GM12878 (cell line): Measurements from ENCODE around the gene ZNF25. TPM values are rescaled to one million over a fixed set of nuclear protein-coding genes. Genes with fewer than 3 reads are reported as not detected.

Experiments used
- ATAC-seq: fragments of 200-7000 bp; cut with Tn5 transposase; 3 replicates; pipeline ENCODE4 v1.9.1; 2020; ENCODE audit warnings: mild to moderate bottlenecking, moderate library complexity
- BruUV-seq: library from RNA; stranded (reverse); fragments of 400-500 nt; replicated peaks from 2 replicates; lab custom pipeline; 2021; lab: Mats Ljungman, UMichigan
- CTCF ChIA-PET: fragments of 300-600 bp; sonication (Branson Sonifier 250); formaldehyde crosslinking; extraction: SDS; loops from one replicate; lab custom pipeline; 2021; ENCODE audit warnings: inconsistent platforms; lab: Yijun Ruan, JAX
- POLR2A ChIA-PET: fragments of 350-600 bp; formaldehyde crosslinking; extraction: SDS; loops from one replicate; lab custom pipeline; 2021; ENCODE audit warnings: inconsistent platforms; lab: Charles Lee
- RAD21 ChIA-PET: fragments of 300-600 bp; sonication (Branson Sonifier 250); formaldehyde crosslinking; loops from one replicate; lab custom pipeline; 2023; ENCODE audit warnings: antibody characterized with exemption; ENCODE audit not compliant: unreplicated experiment; lab: Charles Lee
- SMC1A ChIA-PET: fragments of 300-600 bp; sonication (Branson Sonifier 250); formaldehyde crosslinking; loops from one replicate; lab custom pipeline; 2023; ENCODE audit not compliant: unreplicated experiment, uncharacterized antibody; lab: Charles Lee
- DNase-seq: peaks from one replicate; pipeline ENCODE4 v3.0.0-alpha.2; 2011; ENCODE audit warnings: low read depth, low spot score
- FAIRE-seq: peaks from 3 replicates; lab custom pipeline; 2011; peaks lifted over from hg19 to GRCh38; lab: Jason Lieb, UNC
- H2AFZ ChIP-seq: 2 replicates; pipeline ENCODE4 v1.6.0; 2011; ENCODE audit warnings: low read depth, low read length, control low read depth; ENCODE audit not compliant: control insufficient read depth
- H3K27ac ChIP-seq: 2 replicates; pipeline ENCODE4 v1.5.1; 2011; ENCODE audit warnings: control low read depth; ENCODE audit not compliant: control insufficient read depth, insufficient read depth
- H3K27me3 ChIP-seq, 2 experiments: replicated peaks in 1 of 2; 2 replicates each; pipeline versions ENCODE4 v1.6.0 to v1.6.1; 2011; ENCODE audit warnings: low read length in 1 of 2; ENCODE audit not compliant: control insufficient read depth in 2 of 2, insufficient read depth in 2 of 2
- H3K36me3 ChIP-seq, 2 experiments: 2 replicates each; pipeline ENCODE4 v1.5.1; 2011; ENCODE audit warnings: low read length in 1 of 2; ENCODE audit not compliant: control insufficient read depth in 2 of 2, insufficient read depth in 2 of 2
- H3K4me1 ChIP-seq: 2 replicates; pipeline ENCODE4 v1.6.1; 2011; ENCODE audit warnings: mild to moderate bottlenecking, low read length, moderate library complexity, mixed read lengths; ENCODE audit not compliant: control insufficient read depth, insufficient read depth
- H3K4me2 ChIP-seq: 2 replicates; pipeline ENCODE4 v1.6.0; 2011; ENCODE audit warnings: control low read depth; ENCODE audit not compliant: control insufficient read depth, insufficient read depth
- H3K4me3 ChIP-seq: fragments of 200-600 bp; sonication (generic); 2 replicates; pipeline ENCODE4 v1.5.1; 2016
- H3K79me2 ChIP-seq: 2 replicates; pipeline ENCODE4 v1.6.0; 2011; ENCODE audit warnings: low read length; ENCODE audit not compliant: control insufficient read depth, insufficient read depth
- H3K9ac ChIP-seq: 2 replicates; pipeline ENCODE4 v1.8.0; 2011; ENCODE audit warnings: low read length, control low read depth, mixed read lengths; ENCODE audit not compliant: control insufficient read depth, insufficient read depth
- H3K9me3 ChIP-seq: replicated peaks from 3 replicates; pipeline ENCODE4 v1.5.1; 2011; ENCODE audit warnings: mild to moderate bottlenecking, low read length; ENCODE audit not compliant: control insufficient read depth, insufficient read depth
- H4K20me1 ChIP-seq: 2 replicates; pipeline ENCODE4 v1.6.0; 2011; ENCODE audit not compliant: control insufficient read depth, insufficient read depth
- BCL11A ChIP-seq: IDR thresholded peaks from 2 replicates; pipeline ENCODE4 v1.6.1; 2011; ENCODE audit warnings: low read depth, low read length
- CHD4 ChIP-seq: fragments of 200-600 bp; sonication (generic); IDR thresholded peaks from 2 replicates; pipeline ENCODE4 v1.6.1; 2016; ENCODE audit warnings: mild to moderate bottlenecking
- DPF2 ChIP-seq: fragments of 450-650 bp; IDR thresholded peaks from 2 replicates; pipeline ENCODE4 v1.6.1; 2017; ENCODE audit warnings: mild to moderate bottlenecking
- KDM1A ChIP-seq: fragments of 200-600 bp; sonication (generic); IDR thresholded peaks from 2 replicates; pipeline ENCODE4 v1.6.1; 2016; ENCODE audit warnings: borderline replicate concordance
- NBN ChIP-seq: fragments of 450-650 bp; IDR thresholded peaks from 2 replicates; pipeline ENCODE4 v1.6.1; 2016
- RBBP5 ChIP-seq: fragments of 200-600 bp; sonication (generic); conservative IDR thresholded peaks from 2 replicates; pipeline ENCODE4 v1.6.1; 2016
- STAT1 ChIP-seq: fragments of 450-650 bp; conservative IDR thresholded peaks from 2 replicates; pipeline ENCODE4 v1.6.1; 2014; ENCODE audit warnings: antibody characterized with exemption, mild to moderate bottlenecking
- TCF12 ChIP-seq: IDR thresholded peaks from 2 replicates; pipeline ENCODE4 v1.6.1; 2011; ENCODE audit warnings: low read depth, mild to moderate bottlenecking, low read length
- WGBS: methylation state at CpG from one replicate; pipeline ENCODE4 v1.1.6; 2016; ENCODE audit warnings: low lambda C conversion rate; ENCODE audit not compliant: insufficient replicate concordance, insufficient coverage; ENCODE audit errors: missing lambda C conversion rate; 5-methylcytosine and 5-hydroxymethylcytosine counted together
- in situ Hi-C: fragments of 300-500 bp; cut with MboI; formaldehyde crosslinking; loops from 9 replicates; pipeline ENCODE4 v1.14.3; 2018; ENCODE audit warnings: mixed read lengths
- intact Hi-C: fragments of 100-400 bp; cut with micrococcal nuclease; formaldehyde crosslinking; loops from one replicate; pipeline ENCODE4 v1.14.2; 2022; ENCODE audit not compliant: unreplicated experiment
- polyA plus RNA-seq, 11 experiments: library from polyadenylated mRNA; depleted of rRNA in 4 of 11; unstranded in 6 of 11; stranded (reverse) in 5 of 11; fragments of >200 nt; fragmentation: Nextera tagmentation in 4 of 11; fragmentation: Illumina TruSeq in 1 of 11; extraction: Ambion mirVana in 4 of 11; extraction: Trizol in 1 of 11; gene quantifications; 1 replicate in 1 of 11; 2 replicates in 10 of 11; pipeline versions ENCODE4 v1.2.1 to v1.2.3, GENCODE V29; 2011 to 2016; ENCODE audit warnings: inconsistent platforms in 2 of 11, missing spikeins in 2 of 11, low read depth in 1 of 11
- total RNA-seq, 4 experiments: library from RNA; depleted of rRNA in 3 of 4; stranded (reverse); fragments of >200 nt in 3 of 4; fragmentation: Illumina TruSeq in 1 of 4; extraction: Trizol in 1 of 4; gene quantifications; 2 replicates each; pipeline versions ENCODE4 v1.2.1 to v1.2.3, GENCODE V29; 2013 to 2021
- TF ChIP-seq, protein P1 (sequence below): IDR thresholded peaks from 2 replicates; pipeline ENCODE4 v1.6.1; 2011; ENCODE audit warnings: mild to moderate bottlenecking, low read depth, low read length, moderate library complexity; ENCODE audit not compliant: insufficient replicate concordance

Gene ZNF25
- total and polyA plus RNA-seq, 10 of the 15 experiments (the other 5 are each of a cell fraction or from before 2014, with no cell fraction given), result 1.0 to 6.8 (median 3.2) TPM

DNA sequence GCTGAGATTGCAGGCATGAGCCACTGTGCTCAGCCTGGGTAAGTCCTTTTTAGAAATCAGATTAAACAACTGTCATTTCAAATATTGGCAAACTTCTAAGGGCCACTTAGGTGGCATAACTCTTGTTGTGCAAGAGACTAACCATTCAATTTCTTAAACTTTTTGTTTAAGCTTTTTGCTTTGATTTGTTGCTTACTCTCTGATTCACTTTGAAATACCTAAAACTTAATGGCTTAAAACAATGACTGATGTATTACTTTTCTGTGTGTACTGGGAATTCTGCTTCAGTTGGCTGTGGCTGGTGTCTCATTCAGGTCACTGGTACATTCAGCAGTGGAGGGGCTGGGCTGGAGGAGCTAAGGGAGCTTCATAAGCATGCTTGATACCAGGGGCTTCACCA is 28.9 kb downstream of the ZNF25 start (continued):
- TF ChIP-seq, protein P1, sequence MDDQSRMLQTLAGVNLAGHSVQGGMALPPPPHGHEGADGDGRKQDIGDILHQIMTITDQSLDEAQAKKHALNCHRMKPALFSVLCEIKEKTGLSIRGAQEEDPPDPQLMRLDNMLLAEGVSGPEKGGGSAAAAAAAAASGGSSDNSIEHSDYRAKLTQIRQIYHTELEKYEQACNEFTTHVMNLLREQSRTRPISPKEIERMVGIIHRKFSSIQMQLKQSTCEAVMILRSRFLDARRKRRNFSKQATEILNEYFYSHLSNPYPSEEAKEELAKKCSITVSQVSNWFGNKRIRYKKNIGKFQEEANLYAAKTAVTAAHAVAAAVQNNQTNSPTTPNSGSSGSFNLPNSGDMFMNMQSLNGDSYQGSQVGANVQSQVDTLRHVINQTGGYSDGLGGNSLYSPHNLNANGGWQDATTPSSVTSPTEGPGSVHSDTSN, result no peak
- TF ChIP-seq NBN, result no peak
- no peak for TF ChIP-seq BCL11A

DNA sequence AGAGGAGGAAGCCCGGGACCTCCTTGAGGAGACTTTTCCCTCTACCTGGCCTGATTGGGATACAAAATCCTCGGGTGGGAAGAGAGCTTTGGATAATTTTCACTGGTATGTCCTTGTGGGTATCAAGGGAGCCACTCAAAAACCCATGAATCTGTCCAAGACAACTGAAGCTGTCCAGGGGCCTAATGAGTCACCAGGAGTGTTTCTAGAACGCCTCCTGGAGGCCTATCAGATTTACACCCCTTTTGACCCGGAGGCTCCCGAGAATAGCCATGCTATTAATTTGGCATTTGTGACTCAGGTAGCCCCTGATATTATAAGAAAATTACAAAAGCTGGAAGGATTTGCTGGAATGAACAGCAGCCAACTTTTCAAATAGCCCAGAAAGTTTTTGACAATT is 38.6 kb downstream of the ZNF25 start:
- CTCF ChIA-PET, result interaction anchor here (0.6 to 1.2 kb wide), 3 partner anchors 9 to 342 kb away, joined by 3 to 6 read pairs (median 3); no protein-coding TSS in a partner anchor
- Histone ChIP-seq H3K9me3 (no peaks in the 10 kb centered on the region), H3K27ac (no peak overlapping the region), H3K4me2 (no peak overlapping the region), H3K36me3 (no peaks in the 10 kb centered on the region), H3K4me3 (no peak overlapping the region), H3K4me1 (no peaks in the 10 kb centered on the region), H3K9ac (no peak overlapping the region), H3K79me2 (no peaks in the 10 kb centered on the region), H2AFZ (no peak overlapping the region), H3K27me3 (no peaks in the 10 kb centered on the region), H4K20me1 (no peaks in the 10 kb centered on the region)
- no peak for FAIRE-seq
- DNase-seq, result no peak
- in situ Hi-C loops (loop anchor here (25.0 kb wide), 2 partner anchors 1051 to 1449 kb away; no protein-coding TSS in a partner anchor), intact Hi-C loops (no loop called here)
- no peak for TF ChIP-seq STAT1
- TF ChIP-seq CHD4, result no peak
- TF ChIP-seq RBBP5, result no peak
- TF ChIP-seq KDM1A, result no peak
- TF ChIP-seq DPF2, result no peak
- TF ChIP-seq TCF12, result no peak
- POLR2A ChIA-PET, result no interaction called here
- RAD21 ChIA-PET, result interaction anchor here (1.2 kb wide), 1 partner anchor 183 kb away, joined by 3 read pairs; no protein-coding TSS in a partner anchor
- ATAC-seq, result no peak
- WGBS, result 36% methylated on average over 5 of the region's 5 CpGs
- SMC1A ChIA-PET, result no interaction called here
- no TSS peak for BruUV-seq
